Neural crest cell (in vitro differentiated cells): ENCODE results near the gene PKIB. TPM values are rescaled to one million over a fixed set of nuclear protein-coding genes. Genes with fewer than 3 reads are reported as not detected.

Experiments
- DNase-seq: peaks from one replicate; pipeline ENCODE4 v3.0.0; 2021; ENCODE audit warnings: low read depth, mixed read lengths, low spot score
- H3K27ac Mint-ChIP-seq: one replicate; pipeline ENCODE4 v1.8.0; 2021; ENCODE audit warnings: mild to moderate bottlenecking, mixed read lengths; ENCODE audit not compliant: unreplicated experiment
- H3K27me3 Mint-ChIP-seq: 2 replicates; pipeline ENCODE4 v1.8.0; 2021; ENCODE audit warnings: low read depth, mild to moderate bottlenecking, mixed read lengths
- H3K36me3 Mint-ChIP-seq: 2 replicates; pipeline ENCODE4 v1.8.0; 2021; ENCODE audit warnings: low read depth, mild to moderate bottlenecking, mixed read lengths
- H3K4me1 Mint-ChIP-seq: 2 replicates; pipeline ENCODE4 v1.8.0; 2021; ENCODE audit warnings: mixed read lengths
- H3K4me3 Mint-ChIP-seq: one replicate; pipeline ENCODE4 v1.8.0; 2021; ENCODE audit warnings: mild to moderate bottlenecking, mixed read lengths
- H3K9me3 Mint-ChIP-seq: 2 replicates; pipeline ENCODE4 v1.8.0; 2021; ENCODE audit warnings: mixed read lengths
- total RNA-seq: library from RNA; stranded (reverse); gene quantifications from 2 replicates; pipeline ENCODE4 v1.2.1, GENCODE V29; 2021
- TF ChIP-seq, protein P1 (sequence below): fragments of 200-600 bp; sonication (generic); conservative IDR thresholded peaks from 2 replicates; pipeline ENCODE4 v1.5.0; 2021; ENCODE audit warnings: antibody characterized with exemption, mild to moderate bottlenecking

PKIB gene
- total RNA-seq, 1 donor from 2014 or later, result 86.4 TPM

DNA sequence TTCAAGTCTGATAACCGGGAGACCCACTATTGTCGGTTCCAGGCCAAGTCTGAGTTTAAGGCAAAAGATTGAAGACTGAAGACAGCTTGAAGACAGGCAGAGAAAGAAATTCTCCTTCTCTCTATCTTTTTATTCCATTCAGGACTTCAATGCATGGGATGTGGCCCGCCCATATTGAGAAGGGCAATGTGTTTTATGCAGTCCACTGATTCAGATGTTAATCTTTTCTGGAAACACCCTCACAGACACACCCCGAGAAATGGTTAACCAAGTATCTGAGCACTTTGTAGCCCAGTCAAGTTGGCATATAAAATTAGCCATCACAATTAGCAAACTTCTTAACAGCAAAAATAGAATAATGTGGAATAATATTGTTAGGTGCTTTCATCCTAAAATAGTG, 93.9 kb downstream of the PKIB start:
- Mint-ChIP-seq H3K27me3 (no peaks in the 10 kb centered on the region), H3K9me3 (no peaks in the 10 kb centered on the region)

DNA sequence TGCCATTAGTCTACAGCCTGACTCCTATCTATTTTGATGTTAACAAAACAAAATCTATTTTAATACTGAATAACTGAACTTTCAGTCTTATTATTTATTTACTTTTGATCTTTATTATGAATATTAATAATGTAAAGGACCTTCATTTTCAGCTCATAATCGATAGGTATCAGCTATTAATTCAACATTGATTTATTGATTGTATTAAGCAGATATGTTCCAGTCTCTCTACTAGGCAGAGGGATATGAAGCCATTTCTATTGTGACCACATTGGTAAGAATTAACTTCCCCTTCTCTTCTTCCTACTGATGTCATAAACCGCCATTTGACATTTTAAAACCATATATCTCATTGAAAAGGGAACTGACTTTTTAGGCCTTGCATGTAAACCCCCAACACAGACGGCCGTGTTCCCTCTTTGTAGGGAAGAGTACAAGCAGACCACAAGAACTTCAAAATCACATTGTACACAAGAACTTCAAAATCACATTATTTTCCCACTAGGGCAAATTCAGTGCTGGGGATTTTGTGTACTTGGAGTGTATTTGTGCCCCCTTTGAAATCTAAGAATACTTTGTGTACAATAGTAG, 99.8 kb downstream of the PKIB start:
- TF ChIP-seq, protein P1, sequence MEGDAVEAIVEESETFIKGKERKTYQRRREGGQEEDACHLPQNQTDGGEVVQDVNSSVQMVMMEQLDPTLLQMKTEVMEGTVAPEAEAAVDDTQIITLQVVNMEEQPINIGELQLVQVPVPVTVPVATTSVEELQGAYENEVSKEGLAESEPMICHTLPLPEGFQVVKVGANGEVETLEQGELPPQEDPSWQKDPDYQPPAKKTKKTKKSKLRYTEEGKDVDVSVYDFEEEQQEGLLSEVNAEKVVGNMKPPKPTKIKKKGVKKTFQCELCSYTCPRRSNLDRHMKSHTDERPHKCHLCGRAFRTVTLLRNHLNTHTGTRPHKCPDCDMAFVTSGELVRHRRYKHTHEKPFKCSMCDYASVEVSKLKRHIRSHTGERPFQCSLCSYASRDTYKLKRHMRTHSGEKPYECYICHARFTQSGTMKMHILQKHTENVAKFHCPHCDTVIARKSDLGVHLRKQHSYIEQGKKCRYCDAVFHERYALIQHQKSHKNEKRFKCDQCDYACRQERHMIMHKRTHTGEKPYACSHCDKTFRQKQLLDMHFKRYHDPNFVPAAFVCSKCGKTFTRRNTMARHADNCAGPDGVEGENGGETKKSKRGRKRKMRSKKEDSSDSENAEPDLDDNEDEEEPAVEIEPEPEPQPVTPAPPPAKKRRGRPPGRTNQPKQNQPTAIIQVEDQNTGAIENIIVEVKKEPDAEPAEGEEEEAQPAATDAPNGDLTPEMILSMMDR, result no peak
- peaks cover 22% of the 10 kb centered on the region for H3K4me1 Mint-ChIP-seq
- H3K9me3 Mint-ChIP-seq, result no peaks in the 10 kb centered on the region
- no peak overlapping the region for H3K27ac Mint-ChIP-seq
- H3K4me3 Mint-ChIP-seq, result no peak overlapping the region
- no peaks in the 10 kb centered on the region for H3K36me3 Mint-ChIP-seq
- no peak for DNase-seq
- H3K27me3 Mint-ChIP-seq, result no peaks in the 10 kb centered on the region

More for the DNA sequence above, 93.9 kb downstream of the PKIB start:
- no peak overlapping the region for H3K27ac Mint-ChIP-seq
- no peak for DNase-seq
- TF ChIP-seq, protein P1, result no peak
- H3K36me3 Mint-ChIP-seq, result peaks cover 6% of the 10 kb centered on the region
- H3K4me1 Mint-ChIP-seq, result peaks cover 12% of the 10 kb centered on the region
- H3K4me3 Mint-ChIP-seq, result no peak overlapping the region

DNA sequence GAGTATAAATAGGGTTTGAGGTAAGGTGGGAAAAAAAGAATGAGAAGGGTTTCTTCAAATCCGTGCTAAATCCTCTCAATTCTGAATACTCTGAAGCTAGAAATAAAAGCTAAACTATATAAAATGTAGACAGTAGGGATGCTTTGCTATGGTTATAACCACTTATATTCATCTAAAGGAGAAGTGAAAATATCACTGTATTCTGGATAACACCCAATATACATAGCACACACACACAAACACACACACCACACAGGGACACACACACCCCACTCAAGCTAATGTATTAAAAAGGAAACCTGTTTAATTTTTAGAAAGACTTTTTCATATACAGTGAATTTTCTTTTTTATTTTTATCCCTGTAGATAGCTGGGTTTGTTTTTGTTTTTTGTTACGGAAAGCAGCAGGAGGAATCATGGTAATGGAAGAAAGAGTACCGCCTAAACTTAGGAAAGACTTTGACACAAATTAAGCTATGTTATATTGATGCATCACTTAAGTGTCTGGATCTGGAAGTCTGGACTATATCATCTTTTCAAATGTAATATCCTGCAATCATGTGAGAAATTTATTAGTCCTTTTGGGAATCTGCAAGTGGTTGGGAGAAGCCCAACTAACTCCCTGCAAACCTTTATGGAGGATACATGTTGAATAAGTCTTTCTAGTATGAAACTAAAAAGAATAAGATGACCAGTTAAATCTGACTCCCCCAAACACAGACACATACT, 100.9 kb downstream of the PKIB start:
- H3K27ac Mint-ChIP-seq, result no peak overlapping the region
- H3K4me3 Mint-ChIP-seq, result no peak overlapping the region
- H3K36me3 Mint-ChIP-seq, result no peaks in the 10 kb centered on the region
- no peak for DNase-seq
- no peaks in the 10 kb centered on the region for H3K27me3 Mint-ChIP-seq
- H3K4me1 Mint-ChIP-seq, result peaks cover 18% of the 10 kb centered on the region
- TF ChIP-seq, protein P1, result no peak
- no peaks in the 10 kb centered on the region for H3K9me3 Mint-ChIP-seq

DNA sequence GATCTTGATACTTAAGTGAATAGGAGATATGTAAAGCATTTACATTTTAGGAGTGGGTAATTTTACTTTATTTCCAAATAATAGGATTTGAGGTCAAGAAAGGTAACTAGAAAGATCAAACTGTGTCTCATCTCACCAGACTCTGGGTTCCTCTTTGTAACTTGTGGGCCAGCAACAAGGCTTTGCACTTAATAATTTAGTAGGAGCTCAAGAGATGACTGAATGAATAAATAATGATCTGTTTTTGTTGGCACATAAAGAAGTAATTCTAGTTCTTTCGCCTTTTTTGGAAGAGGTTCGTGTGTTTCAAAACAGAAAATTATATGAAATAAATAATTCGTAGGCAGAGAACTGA, 101.9 kb downstream of the PKIB start:
- no peaks in the 10 kb centered on the region for H3K27me3 Mint-ChIP-seq
- H3K9me3 Mint-ChIP-seq, result no peaks in the 10 kb centered on the region
- H3K36me3 Mint-ChIP-seq, result no peaks in the 10 kb centered on the region
- no peak overlapping the region for H3K27ac Mint-ChIP-seq
- TF ChIP-seq, protein P1, result no peak
- no peak overlapping the region for H3K4me3 Mint-ChIP-seq
- no peak for DNase-seq
- H3K4me1 Mint-ChIP-seq, result peaks cover 26% of the 10 kb centered on the region

DNA sequence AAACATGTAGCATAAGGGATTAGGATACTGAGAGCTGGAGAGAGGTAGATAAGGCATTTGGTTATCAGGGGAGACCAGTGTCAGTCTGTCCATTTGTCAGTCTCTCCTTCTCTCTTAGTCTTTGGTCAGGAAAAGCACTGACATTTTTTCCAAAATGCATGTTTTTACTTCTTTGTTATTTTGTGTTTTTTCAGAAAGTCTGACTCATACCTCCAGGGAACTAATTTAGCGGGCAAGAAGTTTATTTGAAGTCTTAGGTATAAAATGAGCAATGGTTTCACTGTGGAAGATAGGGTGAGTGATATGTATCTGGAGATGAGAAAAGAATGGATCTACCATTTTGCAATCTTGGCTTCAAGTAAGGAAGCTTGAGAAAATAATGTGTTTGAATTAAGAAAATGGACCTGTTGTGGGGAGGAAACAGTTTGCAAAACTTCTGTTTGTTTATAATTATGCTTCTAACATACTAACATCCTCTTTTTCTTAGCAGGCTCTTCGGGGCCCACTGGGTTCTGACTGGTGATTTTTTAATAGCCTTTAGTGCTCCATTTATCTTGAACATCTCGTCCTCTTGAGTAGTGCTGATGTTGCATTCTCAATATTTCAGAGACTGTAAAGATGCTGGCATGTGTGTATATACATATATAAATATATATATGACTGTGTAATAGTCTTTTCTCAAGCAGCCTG, 102.4 kb downstream of the PKIB start:
- peaks cover under 1% of the 10 kb centered on the region for H3K36me3 Mint-ChIP-seq
- TF ChIP-seq, protein P1, result no peak
- DNase-seq, result no peak
- no peak overlapping the region for H3K4me3 Mint-ChIP-seq
- H3K9me3 Mint-ChIP-seq, result no peaks in the 10 kb centered on the region
- H3K27me3 Mint-ChIP-seq, result no peaks in the 10 kb centered on the region
- peaks cover 32% of the 10 kb centered on the region for H3K4me1 Mint-ChIP-seq
- H3K27ac Mint-ChIP-seq, result no peak overlapping the region
